ENCODE results near the gene SF3B5.
"Not testable (repeated sequence)": the region's sequence is repeated elsewhere in the genome, so short reads cannot be mapped to it uniquely, and the experiment has no call there.

Gene SF3B5

DNA sequence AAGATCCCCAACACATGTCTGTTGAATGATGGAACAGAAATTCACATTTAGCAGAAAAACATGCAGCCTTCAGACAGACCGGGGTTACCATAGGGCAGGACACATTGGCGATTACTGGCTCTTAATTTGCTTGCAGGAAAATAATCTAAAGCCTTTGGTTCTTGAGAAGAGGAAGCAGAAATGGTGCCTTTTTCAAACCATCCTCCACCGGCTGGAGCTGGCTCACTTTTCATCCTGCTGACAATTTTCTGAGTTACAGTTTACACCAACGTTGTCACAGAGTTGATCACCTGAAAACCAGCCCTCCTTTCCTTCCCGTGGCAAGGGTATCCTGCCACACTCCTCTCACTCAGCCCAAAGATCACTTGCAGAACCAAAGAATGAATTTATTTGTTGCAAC is 32.6 kb downstream of the SF3B5 start:
- FAIRE-seq: no peak

DNA sequence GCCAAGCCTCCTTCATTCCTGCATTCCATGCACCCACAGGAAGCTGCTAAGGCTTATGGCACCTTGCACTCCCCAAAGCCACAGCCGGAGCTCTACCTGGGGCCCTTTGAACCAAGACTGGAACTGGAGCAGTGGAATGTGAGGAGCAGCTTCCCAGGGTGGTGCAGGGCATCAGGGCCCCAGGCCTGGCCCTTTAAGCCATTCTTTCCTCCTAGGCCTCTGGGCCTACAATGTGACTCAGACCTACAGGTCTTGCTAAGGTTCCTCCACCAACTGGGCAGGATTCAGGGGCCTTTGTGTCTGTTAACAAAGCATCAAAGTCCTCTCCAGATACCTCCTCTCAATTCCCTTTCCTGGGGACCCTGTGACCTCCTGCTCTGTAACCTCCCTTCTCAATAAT is 36.2 kb downstream of the SF3B5 start:
- FAIRE-seq: no peak

DNA sequence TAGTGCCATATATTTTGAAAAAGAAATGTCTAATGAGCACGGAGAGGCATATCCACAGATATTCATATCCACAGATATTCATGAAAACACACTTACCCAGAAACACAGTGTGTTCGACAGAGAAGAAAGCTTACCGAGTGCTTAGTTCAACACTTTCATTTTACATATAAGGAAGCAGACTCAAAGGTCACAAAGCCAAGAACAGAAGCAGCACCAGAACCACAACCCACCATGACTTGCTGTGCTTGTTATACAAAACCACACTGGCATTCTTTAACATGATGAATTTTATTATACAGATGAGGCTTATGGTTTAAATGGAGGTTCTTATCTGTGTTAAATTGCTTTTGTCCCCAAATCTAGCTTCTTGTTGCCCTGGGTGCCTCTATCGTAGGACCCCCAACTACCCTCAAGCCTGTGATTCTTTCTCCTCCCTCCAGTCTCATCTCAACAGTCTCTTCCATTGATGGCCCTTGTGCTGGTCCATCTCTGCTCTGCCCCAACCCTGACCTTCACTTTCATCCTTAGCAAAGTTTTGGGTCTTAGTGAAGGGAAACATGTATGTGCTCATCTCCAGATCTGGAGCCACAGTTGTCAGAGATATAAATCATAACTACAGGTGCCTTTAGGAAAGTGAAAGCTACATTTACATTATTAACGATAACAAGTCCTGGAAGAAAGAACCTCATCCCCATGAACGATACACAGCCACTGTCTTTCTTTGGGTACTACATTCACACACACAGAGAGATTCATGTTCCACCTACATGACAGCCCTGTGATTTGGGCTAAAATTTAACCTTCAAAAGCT is 40.0 kb downstream of the SF3B5 start:
- FAIRE-seq: no peak

DNA sequence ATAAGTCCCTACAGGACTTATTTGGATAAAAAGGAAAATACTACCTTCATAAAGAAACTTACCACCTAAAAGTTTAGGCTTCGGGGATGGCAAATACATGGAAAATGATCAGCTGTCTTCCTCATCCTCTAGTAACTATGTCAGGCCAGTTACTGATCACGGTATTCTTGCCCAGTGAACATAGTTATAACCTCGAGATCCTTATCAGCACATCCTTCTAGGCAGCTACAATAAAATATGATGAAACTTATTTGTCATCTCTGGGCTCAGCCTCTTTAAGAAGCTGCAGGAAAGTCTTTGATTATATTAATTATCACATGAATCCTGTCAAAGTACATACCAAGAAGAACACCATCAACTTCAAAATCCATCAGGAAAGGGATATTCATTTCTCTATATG is 41.8 kb downstream of the SF3B5 start:
- FAIRE-seq: no peak

DNA sequence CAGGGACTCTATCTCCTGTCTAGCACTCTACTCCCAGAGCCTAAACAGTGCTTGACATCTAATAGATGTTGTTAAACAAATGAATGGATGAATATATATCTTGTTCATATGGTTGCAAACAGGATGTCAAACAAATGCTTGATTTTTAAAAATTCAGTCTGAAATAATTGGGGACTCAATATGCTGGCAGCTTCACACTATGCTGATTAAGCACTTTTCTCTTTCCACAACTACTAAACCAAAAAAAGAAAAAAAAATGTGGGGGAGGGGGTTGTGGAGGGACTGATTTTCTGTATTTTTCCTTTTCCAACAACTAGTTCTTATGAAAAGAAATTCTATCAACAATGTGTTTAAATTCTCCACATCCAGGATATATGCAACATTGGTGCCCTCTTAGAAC is 42.9 kb downstream of the SF3B5 start:
- FAIRE-seq: no peak

DNA sequence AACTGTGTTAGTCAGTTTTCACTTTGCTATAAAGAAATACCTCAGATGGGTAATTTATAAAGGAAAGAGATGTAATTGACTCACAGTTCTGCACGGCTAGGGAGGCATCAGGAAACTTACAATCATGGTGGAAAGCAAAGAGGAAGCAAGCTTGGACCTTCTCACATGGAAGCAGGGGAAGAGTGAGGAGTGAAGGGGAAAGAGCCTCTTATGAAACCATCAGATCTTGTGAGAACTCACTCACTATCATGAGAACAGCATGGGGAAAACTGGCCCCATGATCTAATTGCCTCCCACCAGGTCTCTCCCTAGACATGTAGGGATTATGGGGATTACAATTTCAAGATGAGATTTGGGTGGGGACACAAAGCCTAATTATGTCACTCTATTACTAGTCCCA is 46.0 kb downstream of the SF3B5 start:
- FAIRE-seq: no peak

DNA sequence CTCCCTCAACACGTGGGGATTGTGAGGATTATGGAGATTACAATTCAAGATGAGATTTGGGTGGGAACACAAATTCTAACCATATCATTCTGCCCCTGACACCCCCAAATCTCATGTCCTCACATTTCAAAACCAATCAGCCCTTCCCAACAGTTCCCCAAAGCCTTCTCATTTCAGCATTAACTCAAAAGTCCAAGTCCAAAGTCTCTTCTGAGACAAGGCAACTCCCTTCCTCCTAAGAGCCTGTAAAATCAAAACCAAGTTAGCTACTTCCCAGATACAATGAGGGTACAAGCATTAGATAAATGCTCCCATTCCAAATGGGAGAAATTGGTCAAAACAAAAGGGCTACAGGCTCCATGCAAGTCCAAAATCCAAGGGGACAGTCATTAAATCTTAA is 47.7 kb downstream of the SF3B5 start:
- no peak for FAIRE-seq

DNA sequence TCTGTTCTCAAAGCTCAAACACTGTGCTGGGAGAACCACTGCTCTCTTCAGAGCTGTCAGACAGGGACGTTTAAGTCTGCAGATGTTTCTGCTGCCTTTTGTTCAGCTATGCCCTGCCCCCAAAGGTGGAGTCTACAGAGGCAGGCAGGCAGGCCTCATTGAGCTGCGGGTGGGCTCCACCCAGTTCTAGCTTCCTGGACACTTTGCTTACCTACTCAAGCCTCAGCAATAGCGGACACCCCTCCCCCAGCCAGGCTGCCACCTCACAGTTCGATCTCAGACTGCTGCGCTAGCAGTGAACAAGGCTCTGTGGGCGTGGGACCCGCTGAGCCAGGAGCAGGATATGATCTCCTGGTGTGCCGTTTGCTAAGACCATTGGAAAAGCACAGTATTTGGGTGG is 48.7 kb downstream of the SF3B5 start:
- FAIRE-seq: not testable (repeated sequence)

DNA sequence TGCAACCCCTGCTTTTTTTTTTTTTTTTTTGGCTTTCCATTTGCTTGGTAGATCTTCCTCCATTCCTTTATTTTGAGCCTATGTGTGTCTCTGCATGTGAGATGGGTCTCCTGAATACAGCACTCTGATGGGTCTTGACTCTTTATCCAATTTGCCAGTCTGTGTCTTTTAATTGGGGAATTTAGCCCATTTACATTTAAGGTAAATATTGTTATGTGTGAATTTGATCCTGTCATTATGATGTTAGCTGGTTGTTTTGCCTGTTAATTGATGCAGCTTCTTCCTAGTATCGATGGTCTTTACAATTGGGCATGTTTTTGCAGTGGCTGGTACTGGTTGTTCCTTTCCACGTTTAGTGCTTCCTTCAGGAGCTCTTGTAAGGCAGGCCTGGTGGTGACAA is 50.4 kb downstream of the SF3B5 start:
- FAIRE-seq: not testable (repeated sequence)
